Coronary artery (tissue), 2 donors: ENCODE measurements around the gene TDRD6.

Experiments
- DNase-seq: peaks from one replicate; pipeline ENCODE4 v3.0.0-alpha.2; 2017; ENCODE audit warnings: low spot score
- H3K27ac ChIP-seq, 2 donors: fragments of 200-600 bp; sonication (generic); one replicate each; pipeline ENCODE4 v1.5.1; 2016 to 2019
- H3K4me3 ChIP-seq: fragments of 200-600 bp; sonication (generic); 2 replicates; pipeline ENCODE4 v1.5.1; 2016; ENCODE audit warnings: mild to moderate bottlenecking, moderate library complexity
- CTCF ChIP-seq: fragments of 200-600 bp; sonication (generic); IDR thresholded peaks from one replicate; pipeline ENCODE4 v1.5.1; 2019; ENCODE audit warnings: antibody characterized with exemption

The TDRD6 gene

GRCh38 chr6:46648869-46649492 lies 38.7 kb upstream of the TDRD6 start:
- TF ChIP-seq CTCF: no peak
- no peak overlapping the region for H3K27ac ChIP-seq
- H3K4me3 ChIP-seq: no peak overlapping the region
- no peak for DNase-seq

GRCh38 chr6:46651006-46651405 lies 36.7 kb upstream of the TDRD6 start:
- Histone ChIP-seq H3K4me3 (no peak overlapping the region), H3K27ac (no peak overlapping the region)
- no peak for DNase-seq
- TF ChIP-seq CTCF: no peak

GRCh38 chr6:46651816-46652215 lies 35.9 kb upstream of the TDRD6 start:
- no peak for DNase-seq

GRCh38 chr6:46652232-46652602 lies 35.5 kb upstream of the TDRD6 start:
- DNase-seq: no peak
- peak overlapping the region; percentile 87 for H3K4me3 ChIP-seq
- peak overlapping the region; percentile 86 to 87 for H3K27ac ChIP-seq
- TF ChIP-seq CTCF: no peak

More at GRCh38 chr6:46651816-46652215, 35.9 kb upstream of the TDRD6 start:
- no peak for TF ChIP-seq CTCF
- no peak overlapping the region for H3K27ac ChIP-seq
- H3K4me3 ChIP-seq: peak overlapping the region; percentile 87

GRCh38 chr6:46652603-46653438 lies 34.9 kb upstream of the TDRD6 start, which contains the start of the genes CYP39A1 and SLC25A27:
CYP39A1 (minus strand) TSS chr6:46652818; CDS start chr6:46652582, 236 bp downstream.
SLC25A27 (plus strand) TSS chr6:46652975; CDS start chr6:46653193, 218 bp downstream.
- peak within 1 kb of the TSS; percentile 87 for H3K4me3 ChIP-seq
- peak; percentile 91 for DNase-seq
- no peak for TF ChIP-seq CTCF
- peak within 1 kb of the TSS; percentile 86 to 87 for H3K27ac ChIP-seq

GRCh38 chr6:46653439-46654195 lies 34.1 kb upstream of the TDRD6 start:
- DNase-seq: no peak
- no peak for TF ChIP-seq CTCF
- Histone ChIP-seq H3K27ac (peak overlapping the region; percentile 86 to 87), H3K4me3 (peak overlapping the region; percentile 87)
